ENCODE measurements around the gene PGPEP1.

PGPEP1 gene

GRCh38 chr19:18340190-18340989, at the start of gene PGPEP1:
Gene PGPEP1 (plus strand): TSS chr19:18340598. CDS start chr19:18340682, 84 bp downstream.
- DNase-seq (ENCODE audit: insufficient read length, low spot score) (peak; percentile 62), FAIRE-seq (peak; percentile 57)

GRCh38 chr19:18291019-18291524, 49.3 kb upstream of the PGPEP1 start:
- FAIRE-seq: no peak
- DNase-seq (ENCODE audit: insufficient read length, low spot score): no peak

GRCh38 chr19:18291590-18292461, 48.6 kb upstream of the PGPEP1 start:
- DNase-seq (ENCODE audit: insufficient read length, low spot score) (peak; percentile 82), FAIRE-seq (peak; percentile 77)

- FAIRE-seq: no peak
- no peak for DNase-seq (ENCODE audit: insufficient read length, low spot score)
Measured at GRCh38 chr19:18292462-18292809, 48.0 kb upstream of the PGPEP1 start.

- FAIRE-seq: peak; percentile 16
- DNase-seq (ENCODE audit: insufficient read length, low spot score): peak; percentile 71
Measured at GRCh38 chr19:18292810-18293641, 47.4 kb upstream of the PGPEP1 start.

GRCh38 chr19:18293642-18294466, 46.5 kb upstream of the PGPEP1 start:
- DNase-seq (ENCODE audit: insufficient read length, low spot score) (no peak), FAIRE-seq (no peak)

GRCh38 chr19:18294467-18294864, 45.9 kb upstream of the PGPEP1 start:
- no peak for FAIRE-seq
- DNase-seq (ENCODE audit: insufficient read length, low spot score): no peak

GRCh38 chr19:18295034-18295451, 45.4 kb upstream of the PGPEP1 start:
- peak; percentile 42 for FAIRE-seq
- DNase-seq (ENCODE audit: insufficient read length, low spot score): no peak

- no peak for DNase-seq (ENCODE audit: insufficient read length, low spot score)
Measured at GRCh38 chr19:18297308-18297707, 43.1 kb upstream of the PGPEP1 start.

GRCh38 chr19:18298601-18299000, 41.8 kb upstream of the PGPEP1 start:
- DNase-seq (ENCODE audit: insufficient read length, low spot score) (no peak), FAIRE-seq (no peak)

More at GRCh38 chr19:18297308-18297707, 43.1 kb upstream of the PGPEP1 start:
- FAIRE-seq: no peak

GRCh38 chr19:18299654-18300053, 40.7 kb upstream of the PGPEP1 start:
- DNase-seq (ENCODE audit: insufficient read length, low spot score) (no peak), FAIRE-seq (no peak)

GRCh38 chr19:18300930-18301717, 39.3 kb upstream of the PGPEP1 start:
- DNase-seq (ENCODE audit: insufficient read length, low spot score) (peak; percentile 64), FAIRE-seq (peak; percentile 16)

- no peak for FAIRE-seq
- DNase-seq (ENCODE audit: insufficient read length, low spot score): no peak
Measured at GRCh38 chr19:18301718-18302111, 38.7 kb upstream of the PGPEP1 start.

GRCh38 chr19:18304208-18304457, 36.3 kb upstream of the PGPEP1 start:
- FAIRE-seq (no peak), DNase-seq (ENCODE audit: insufficient read length, low spot score) (no peak)

GRCh38 chr19:18304458-18305310, 35.7 kb upstream of the PGPEP1 start:
- no peak for FAIRE-seq
- peak; percentile 81 for DNase-seq (ENCODE audit: insufficient read length, low spot score)

GRCh38 chr19:18306209-18306887, 34.0 kb upstream of the PGPEP1 start:
- FAIRE-seq: no peak

GRCh38 chr19:18306888-18307260, 33.5 kb upstream of the PGPEP1 start:
- FAIRE-seq (no peak), DNase-seq (ENCODE audit: insufficient read length, low spot score) (no peak)

More at GRCh38 chr19:18306209-18306887, 34.0 kb upstream of the PGPEP1 start:
- DNase-seq (ENCODE audit: insufficient read length, low spot score): no peak

GRCh38 chr19:18307271-18307681, 33.1 kb upstream of the PGPEP1 start:
- DNase-seq (ENCODE audit: insufficient read length, low spot score): no peak
- FAIRE-seq: no peak

Data from HTR-8/SVneo (cell line).